ENCODE results near the gene ADAM15. TPM values are rescaled to one million over a fixed set of nuclear protein-coding genes. Genes with fewer than 3 reads are reported as not detected.

Gene ADAM15
- total RNA-seq, 1 donor from 2014 or later = 101 TPM

DNA sequence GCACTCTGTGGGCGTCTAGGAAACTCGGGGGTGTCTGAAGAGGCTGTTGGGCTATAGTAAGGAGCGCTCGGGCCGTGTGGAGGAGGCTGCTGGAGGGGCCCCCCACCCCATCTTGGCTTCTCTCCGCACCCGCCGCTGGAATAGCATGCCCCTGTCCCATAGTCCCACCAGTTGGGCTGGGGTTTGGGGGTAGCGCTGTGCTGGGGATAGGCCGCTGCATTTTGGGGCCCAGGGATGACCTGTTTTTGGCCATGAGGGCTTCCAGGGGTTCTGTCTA is 28.0 kb downstream of the ADAM15 start:
- intact Hi-C loops (cut with DNase I) = no loop called here
- ATAC-seq (no peak), DNase-seq (ENCODE audit: missing footprints) (no peak)

DNA sequence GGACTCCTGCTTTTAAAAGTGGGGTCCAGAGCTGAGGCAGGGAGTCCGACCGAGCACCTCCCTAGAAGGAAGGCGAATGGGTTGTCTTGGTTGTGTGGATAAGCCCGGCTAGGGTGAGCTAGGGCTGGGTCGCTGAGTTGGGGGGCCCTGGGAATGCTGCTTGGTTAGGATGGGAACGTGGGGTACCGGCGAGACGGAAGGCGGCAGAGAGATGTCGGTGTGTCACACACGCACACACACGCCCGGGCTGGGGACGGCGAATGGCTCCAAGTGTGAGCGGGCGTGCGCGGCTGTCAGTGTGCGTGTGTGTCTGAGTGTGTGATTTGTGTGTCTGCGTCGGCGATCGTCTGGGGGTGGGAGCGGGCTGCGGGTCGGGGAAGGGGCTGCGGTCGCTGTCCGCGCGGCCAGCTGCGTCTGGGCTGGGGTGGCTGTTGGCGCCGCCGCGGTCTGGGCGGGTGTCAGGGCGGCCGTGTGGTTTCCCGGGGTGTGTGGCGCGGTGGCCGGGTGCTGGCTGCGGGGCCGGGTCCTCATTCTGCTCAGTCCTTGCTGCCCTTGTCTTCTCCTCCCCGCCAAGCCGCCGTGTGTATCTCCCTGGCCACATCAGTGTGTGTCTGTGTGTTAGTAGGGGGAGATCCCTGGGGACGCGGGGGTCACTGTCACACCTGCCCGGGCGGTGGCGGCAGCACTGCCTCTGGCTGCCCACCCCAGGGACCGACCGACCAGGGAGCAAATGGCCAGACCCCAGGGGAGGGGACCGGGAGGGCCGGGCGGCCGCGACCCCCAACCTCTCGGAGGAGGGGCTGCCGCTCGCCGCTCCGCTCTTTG is 28.6 kb downstream of the ADAM15 start:
- DNase-seq (ENCODE audit: missing footprints) (peak; percentile 57), ATAC-seq (no peak)
- intact Hi-C loops (cut with DNase I) = loop anchor here (10.0 kb wide), 1 partner anchor 595 kb away; no protein-coding TSS in a partner anchor

DNA sequence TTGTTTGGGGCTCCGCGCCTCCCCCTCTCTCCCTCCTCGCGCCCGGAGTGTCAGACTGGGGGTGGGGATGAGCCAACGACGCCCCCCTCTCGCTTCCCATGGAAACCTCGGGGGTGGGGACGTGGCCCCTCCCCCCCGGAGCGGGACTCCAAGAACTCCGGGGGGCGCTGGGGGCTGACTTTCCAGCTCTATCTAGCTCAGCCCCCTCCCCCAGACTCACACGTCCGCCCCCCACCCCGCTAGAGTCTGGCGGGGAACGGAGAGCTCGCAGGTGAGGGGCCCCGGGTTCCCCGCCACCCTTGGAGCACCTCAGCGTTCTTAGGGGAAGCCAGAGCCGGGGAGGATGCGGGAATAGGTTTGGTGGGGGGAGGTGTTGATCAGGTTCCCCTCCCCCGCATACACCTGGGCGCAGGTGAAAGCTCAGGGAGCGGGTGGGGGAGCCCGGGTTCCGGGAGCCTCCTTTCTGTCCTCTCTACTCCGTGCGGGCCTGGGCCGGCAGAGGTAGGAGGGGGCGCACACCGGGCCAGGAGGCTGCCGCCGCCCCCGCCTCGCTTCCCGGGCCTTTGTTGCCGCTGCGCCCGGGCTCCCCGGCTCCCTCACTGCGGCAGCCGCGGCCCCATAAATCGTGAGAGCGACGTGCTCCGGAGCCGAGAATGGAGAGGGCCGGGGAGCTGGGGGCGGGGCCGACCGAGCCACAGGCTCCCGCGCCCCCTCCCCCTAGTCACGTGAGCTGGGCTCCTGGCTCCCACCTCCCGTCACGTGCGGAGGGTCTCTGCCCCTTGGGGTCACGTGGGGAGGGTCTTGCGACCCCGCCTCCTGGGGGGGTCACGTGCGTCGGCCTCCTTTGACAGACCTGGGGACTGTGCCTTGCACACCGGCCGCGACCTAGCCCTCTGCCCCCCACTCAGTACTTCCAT is 29.5 kb downstream of the ADAM15 start:
- DNase-seq (ENCODE audit: missing footprints) = no peak
- no peak for ATAC-seq
- intact Hi-C loops (cut with DNase I) = loop anchor here (10.0 kb wide), 1 partner anchor 596 kb away; no protein-coding TSS in a partner anchor

DNA sequence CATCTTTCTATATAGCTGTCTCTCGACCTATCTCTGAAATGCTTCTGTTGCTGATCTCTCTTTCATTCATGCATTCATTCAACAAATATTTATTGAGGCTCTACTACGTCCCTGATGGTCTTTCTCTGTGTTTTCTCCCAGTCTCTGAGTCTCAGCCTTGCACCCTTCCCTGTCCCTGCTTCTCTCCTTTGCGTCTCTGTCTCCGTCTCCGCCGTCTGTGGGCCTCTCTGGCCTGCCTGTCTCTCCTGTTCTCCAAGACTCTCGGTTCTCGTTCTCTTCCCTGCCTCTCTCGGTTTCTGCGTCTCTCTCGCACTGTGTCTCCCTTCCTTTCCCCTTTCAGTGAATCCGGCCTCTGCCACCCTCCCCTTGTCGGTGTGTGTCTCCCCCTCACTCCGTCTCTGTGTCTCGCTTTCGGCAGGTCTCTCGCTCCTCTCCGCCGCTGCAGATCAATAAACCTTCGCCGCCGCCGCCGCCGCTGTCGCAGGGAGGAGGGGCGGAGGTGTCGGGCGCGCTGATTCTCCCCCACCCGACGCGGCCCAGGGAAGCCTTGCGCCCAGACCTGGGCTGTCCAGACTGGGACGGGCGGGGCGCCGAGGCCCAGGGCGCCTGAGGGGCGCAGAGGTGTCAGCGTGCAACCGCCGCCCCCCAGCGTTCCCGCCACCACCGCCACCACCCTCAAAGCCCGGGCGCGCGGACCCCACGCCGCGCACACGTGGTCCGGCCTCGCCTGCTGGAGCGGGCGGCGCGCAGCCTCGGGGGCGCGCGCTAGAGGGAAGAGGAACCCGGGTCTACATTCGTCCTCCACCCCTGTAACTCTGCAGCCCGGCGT is 30.6 kb downstream of the ADAM15 start:
- ATAC-seq (no peak), DNase-seq (ENCODE audit: missing footprints) (no peak)
- intact Hi-C loops (cut with DNase I) = loop anchor here (10.0 kb wide), 1 partner anchor 597 kb away; no protein-coding TSS in a partner anchor

DNA sequence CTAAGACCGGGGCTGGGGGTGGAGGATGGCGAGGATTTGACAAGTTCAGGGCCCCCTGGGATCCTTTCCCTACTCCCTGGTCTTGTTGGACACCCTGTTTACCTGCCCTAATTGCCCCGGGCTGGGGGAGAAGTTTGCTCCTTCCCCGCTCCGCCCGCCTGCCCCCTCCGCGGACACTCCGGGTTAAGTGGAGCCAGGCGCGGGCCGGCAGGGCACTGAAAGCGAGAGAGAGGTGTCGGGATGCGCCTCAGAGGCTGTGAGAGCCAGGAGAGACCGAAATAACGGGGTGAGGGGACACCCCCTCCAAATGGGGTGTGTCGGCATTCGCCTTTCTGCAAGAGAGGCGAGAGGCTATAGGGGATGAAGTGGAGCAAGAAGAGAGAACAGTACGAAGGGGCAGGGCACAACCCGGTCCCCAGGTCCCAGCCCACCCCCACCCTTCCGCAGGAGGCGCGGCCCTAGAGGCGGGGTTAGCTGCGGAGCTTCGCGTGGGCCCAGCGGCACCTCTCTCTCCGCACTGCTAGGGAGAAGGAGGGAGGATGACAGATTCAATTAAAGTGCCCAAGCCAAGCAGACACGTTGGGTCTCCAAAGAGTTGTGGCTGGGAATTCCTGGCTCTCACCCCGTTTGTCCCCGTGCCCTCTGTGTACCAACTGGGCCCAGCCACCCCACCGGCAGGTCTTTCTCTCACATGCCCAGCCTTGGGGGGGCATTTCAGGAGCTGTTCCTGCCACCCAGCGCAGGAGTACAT is 31.4 kb downstream of the ADAM15 start:
- intact Hi-C loops (cut with DNase I) = loop anchor here (10.0 kb wide), 1 partner anchor 598 kb away; no protein-coding TSS in a partner anchor
- ATAC-seq = no peak

DNA sequence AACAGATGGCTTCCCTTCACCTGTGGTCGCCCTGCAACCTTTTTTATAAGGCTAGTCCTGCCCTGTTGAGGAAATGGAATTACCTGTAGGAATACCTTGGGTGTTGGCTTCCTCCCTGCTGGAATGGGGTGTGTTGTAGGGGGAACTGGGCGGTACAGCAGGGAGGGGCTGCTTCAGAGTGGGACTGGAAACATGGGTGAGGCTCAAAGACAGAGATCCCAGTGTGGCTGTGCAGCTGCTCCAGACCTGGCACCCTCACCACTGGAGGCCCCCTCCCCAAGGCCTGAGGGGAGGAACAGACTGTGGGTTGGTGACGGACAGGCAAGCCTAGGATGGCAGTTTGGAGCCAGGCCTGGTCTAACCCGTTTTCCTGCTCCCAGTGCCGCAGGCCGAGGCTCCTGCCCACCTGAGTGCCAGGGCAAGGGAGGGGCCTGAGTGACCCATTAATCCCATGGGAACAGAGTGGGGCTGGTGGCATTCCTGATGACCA is 32.0 kb downstream of the ADAM15 start:
- ATAC-seq = no peak
- intact Hi-C loops (cut with DNase I) = loop anchor here (10.0 kb wide), 1 partner anchor 598 kb away; no protein-coding TSS in a partner anchor
- no peak for DNase-seq (ENCODE audit: missing footprints)

More for the DNA sequence above, 31.4 kb downstream of the ADAM15 start:
- DNase-seq (ENCODE audit: missing footprints) = no peak

DNA sequence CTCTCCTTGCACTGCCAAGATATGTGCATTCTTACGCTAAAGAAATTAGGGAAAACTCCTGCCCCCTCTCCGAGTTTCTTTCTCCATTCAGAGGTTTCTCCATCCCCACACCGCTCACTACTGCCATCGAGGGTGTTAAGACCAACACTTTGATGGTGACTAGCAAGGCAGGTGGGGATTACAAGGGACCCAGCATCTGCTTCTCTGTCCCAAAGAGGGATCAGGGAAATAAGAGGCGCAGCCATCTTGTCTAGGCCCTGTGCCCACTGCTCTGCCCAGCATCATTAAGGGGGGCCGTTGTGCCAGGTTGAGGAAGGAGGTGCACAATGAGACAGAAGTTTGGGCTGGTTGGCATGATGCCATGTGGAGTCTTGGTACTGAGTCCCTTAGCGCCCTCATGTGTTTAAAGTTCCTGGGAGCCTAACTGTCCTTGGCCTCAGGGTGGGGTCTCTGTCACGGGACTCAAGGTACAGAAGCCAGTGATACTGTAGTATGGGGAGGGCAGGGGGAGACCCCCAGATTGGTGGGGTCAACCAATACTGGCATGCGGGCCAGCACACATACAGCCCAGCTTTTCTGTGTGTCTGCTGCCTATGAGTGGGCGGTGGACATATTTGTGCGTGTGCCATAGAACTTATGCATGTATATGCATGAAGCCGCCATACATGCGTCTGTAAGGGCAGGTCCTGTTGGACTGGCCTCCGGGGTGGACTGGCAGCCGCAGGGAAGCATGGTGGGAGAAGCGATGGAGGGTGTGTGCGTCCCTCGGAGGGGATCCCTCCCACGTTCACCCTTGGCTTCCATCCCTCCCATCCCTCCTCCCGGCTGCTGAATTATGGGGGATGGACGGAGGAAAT is 33.0 kb downstream of the ADAM15 start:
- DNase-seq (ENCODE audit: missing footprints) (no peak), ATAC-seq (peak; percentile 0)
- intact Hi-C loops (cut with DNase I) = loop anchor here (1.0 to 10.0 kb wide), 4 partner anchors 21 to 599 kb away; partner anchors contain the start of gene EFNA4

DNA sequence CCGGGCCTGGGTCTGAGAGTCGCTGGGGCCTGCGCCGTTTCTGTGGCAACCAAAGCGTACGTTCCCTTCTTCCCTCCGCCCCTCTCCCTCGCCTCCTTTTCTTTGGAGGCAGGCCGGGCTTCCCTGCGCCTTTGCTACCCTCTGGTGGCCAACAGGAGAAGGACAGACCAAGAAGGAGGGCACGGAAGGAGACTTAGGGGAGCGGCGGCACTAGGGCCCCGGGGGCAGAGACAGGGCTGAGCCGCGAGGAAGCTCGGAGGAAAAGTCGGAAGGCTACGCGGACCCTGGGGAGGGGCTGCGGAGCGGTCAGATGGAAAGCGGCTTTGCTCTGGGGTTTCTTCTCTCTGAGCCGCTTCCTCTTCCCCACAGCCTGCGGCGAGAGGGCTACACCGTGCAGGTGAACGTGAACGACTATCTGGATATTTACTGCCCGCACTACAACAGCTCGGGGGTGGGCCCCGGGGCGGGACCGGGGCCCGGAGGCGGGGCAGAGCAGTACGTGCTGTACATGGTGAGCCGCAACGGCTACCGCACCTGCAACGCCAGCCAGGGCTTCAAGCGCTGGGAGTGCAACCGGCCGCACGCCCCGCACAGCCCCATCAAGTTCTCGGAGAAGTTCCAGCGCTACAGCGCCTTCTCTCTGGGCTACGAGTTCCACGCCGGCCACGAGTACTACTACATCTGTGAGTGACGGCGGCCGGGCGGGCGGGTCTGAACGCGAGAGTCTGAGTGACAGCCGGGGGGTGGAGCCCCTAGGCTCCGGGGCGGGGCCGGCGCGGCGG is 33.8 kb downstream of the ADAM15 start:
- peak; percentile 99 for DNase-seq (ENCODE audit: missing footprints)
- intact Hi-C loops (cut with DNase I) = loop anchor here (1.0 to 10.0 kb wide), 4 partner anchors 22 to 600 kb away; partner anchors contain the start of gene EFNA4
- ATAC-seq = peak; percentile 92

DNA sequence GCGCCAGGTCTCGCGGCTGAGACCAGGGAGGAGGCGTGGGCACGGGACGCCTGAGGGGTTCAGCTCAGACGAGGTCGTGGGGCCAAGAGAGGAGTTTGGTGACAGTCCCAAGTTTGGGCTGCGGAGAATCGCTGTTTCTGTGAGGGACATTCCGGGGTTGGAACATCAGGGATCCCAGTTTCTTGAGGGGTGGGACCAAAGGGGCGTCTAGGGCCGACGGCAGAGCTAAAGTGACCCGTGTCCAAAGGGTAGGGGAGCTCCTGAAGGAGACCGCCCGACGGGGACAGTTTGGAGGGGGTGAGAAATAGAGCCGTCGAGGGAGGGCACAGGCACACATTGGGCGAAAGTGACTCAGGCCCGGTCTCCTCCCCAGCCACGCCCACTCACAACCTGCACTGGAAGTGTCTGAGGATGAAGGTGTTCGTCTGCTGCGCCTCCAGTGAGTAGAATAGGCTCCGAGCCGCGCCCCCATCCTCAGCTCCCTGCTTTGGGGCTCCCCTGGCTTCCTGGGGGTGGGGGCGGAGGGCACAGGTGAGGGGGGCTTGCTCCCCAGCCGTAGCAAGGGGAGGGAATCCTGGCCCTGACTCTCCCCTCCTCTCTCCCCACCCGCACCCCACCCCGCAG is 34.5 kb downstream of the ADAM15 start:
- intact Hi-C loops (cut with DNase I) = loop anchor here (2.0 to 10.0 kb wide), 3 partner anchors 23 to 601 kb away; partner anchors contain the start of gene EFNA4
- ATAC-seq (peak; percentile 20), DNase-seq (ENCODE audit: missing footprints) (peak; percentile 78)

DNA sequence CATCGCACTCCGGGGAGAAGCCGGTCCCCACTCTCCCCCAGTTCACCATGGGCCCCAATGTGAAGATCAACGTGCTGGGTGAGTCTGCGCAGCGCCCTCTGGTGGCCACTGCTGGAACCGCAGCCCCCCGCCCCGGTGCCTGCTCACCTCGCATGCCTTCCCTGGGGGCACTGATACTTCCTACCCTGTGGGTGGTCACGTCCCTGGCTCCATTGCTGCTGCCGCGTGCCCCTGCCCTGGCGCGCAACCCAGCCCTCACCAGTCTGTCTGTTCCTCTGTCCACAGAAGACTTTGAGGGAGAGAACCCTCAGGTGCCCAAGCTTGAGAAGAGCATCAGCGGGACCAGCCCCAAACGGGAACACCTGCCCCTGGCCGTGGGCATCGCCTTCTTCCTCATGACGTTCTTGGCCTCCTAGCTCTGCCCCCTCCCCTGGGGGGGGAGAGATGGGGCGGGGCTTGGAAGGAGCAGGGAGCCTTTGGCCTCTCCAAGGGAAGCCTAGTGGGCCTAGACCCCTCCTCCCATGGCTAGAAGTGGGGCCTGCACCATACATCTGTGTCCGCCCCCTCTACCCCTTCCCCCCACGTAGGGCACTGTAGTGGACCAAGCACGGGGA is 35.1 kb downstream of the ADAM15 start:
- intact Hi-C loops (cut with DNase I) = loop anchor here (10.0 kb wide), 1 partner anchor 601 kb away; no protein-coding TSS in a partner anchor

DNA sequence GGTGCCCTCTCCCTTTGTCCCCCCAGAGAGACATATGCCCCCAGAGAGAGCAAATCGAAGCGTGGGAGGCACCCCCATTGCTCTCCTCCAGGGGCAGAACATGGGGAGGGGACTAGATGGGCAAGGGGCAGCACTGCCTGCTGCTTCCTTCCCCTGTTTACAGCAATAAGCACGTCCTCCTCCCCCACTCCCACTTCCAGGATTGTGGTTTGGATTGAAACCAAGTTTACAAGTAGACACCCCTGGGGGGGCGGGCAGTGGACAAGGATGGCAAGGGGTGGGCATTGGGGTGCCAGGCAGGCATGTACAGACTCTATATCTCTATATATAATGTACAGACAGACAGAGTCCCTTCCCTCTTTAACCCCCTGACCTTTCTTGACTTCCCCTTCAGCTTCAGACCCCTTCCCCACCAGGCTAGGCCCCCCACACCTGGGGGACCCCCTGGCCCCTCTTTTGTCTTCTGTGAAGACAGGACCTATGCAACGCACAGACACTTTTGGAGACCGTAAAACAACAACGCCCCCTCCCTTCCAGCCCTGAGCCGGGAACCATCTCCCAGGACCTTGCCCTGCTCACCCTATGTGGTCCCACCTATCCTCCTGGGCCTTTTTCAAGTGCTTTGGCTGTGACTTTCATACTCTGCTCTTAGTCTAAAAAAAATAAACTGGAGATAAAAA is 35.9 kb downstream of the ADAM15 start:
- ATAC-seq (no peak), DNase-seq (ENCODE audit: missing footprints) (no peak)
- intact Hi-C loops (cut with DNase I) = loop anchor here (10.0 kb wide), 1 partner anchor 602 kb away; no protein-coding TSS in a partner anchor

More for the DNA sequence above, 35.1 kb downstream of the ADAM15 start:
- DNase-seq (ENCODE audit: missing footprints) = peak; percentile 80
- peak; percentile 15 for ATAC-seq

DNA sequence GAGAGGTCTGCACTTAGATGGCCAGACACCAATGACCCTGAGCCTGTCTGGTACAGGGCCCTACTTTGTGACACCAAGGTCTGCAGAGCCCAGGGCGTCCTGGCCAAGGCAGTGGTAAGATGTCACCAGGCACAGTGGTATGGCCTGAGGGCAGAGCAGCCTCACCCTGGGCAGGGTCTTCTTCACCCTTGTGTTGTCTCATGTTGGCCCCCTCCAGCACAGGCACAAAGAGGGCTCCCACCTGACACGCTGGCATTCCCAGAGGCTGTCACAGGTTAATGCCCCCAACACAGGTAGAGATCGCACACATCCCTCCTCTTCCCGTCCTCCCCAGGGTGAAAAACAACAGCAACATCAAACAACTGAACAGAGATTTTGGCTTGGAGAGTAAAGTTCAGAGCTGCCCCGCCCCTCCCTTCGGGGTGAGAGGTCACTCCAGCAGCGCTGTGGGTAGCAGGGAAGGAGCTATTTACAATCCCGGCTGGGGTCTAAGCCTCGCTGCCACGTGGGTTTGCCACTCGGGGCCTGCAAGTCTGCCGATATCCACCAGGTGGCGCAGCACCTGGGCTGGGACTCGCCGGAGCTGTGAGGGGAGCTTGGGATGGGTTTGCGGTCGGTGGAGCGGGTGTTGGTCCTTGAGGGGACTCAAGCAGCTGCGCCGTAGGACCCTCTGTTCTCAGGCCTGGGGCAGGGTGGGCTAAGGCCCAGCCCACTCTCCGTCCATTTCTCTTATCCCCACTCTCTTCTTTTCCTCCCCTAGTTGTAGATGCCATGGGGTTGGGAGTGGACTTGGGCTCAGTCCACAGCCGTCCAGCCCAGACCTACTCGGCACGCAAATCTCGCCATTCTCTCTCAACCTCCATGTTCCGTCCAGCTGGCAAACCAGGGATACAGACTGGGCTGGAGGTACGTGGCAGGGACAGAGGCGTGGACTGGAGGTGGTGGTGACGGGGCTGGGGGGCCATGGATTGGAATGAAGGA is 40.2 kb downstream of the ADAM15 start:
- intact Hi-C loops (cut with DNase I) = loop anchor here (1.0 kb wide), 1 partner anchor 77 kb away; no protein-coding TSS in a partner anchor
- ATAC-seq (peak; percentile 56), DNase-seq (ENCODE audit: missing footprints) (peak; percentile 91)

DNA sequence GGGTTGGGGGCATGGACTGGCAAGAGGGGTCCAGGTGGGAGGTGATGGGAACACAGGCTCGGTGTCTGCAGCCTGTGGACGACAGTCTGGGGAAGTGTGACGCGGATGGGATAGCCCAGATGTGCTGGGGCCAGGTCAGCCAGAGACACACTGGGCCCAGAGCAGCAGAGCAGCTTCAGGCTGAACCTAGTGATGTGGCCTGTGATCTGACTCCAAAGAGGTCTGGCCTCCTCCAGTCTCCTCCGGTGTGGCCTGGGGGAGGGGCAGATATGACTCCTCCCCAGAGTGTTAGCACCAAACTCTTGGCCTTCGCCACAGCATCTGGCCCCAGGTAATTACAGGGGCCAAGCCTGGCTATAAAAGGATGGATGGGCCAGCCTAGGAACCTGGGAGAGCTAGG is 41.0 kb downstream of the ADAM15 start:
- intact Hi-C loops (cut with DNase I) = no loop called here
- DNase-seq (ENCODE audit: missing footprints) (no peak), ATAC-seq (no peak)
